Stomach (tissue), 19 donors: ENCODE results near the gene ZBTB44. TPM values are rescaled to one million over a fixed set of nuclear protein-coding genes. Genes with fewer than 3 reads are reported as not detected.
A peak's percentile ranks its signal among the peaks of the same experiment; 100 is the strongest.

Source experiments
- DNase-seq, 2 donors: peaks; one replicate each; pipeline versions ENCODE4 v3.0.0 to v3.0.0-alpha.2; 2013 to 2019
- H3K27ac ChIP-seq, 5 donors: fragments of 200-600 bp in 4 of 5; sonication (generic) in 4 of 5; one replicate each; pipeline ENCODE4 v1.5.1; 2013 to 2019; ENCODE audit warnings: mild to moderate bottlenecking in 1 of 5, moderate library complexity in 1 of 5
- H3K27me3 ChIP-seq, 3 donors: fragments of 200-600 bp; sonication (generic); one replicate each; pipeline ENCODE4 v1.5.1; 2017 to 2019; ENCODE audit warnings: mixed run types in 1 of 3
- H3K36me3 ChIP-seq, 4 donors: fragments of 200-600 bp; sonication (generic); 1 replicate in 3 of 4; 2 replicates in 1 of 4; pipeline ENCODE4 v1.5.1; 2016 to 2019
- H3K4me1 ChIP-seq, 4 donors: fragments of 200-600 bp; sonication (generic); one replicate each; pipeline ENCODE4 v1.5.1; 2016 to 2019
- H3K4me3 ChIP-seq, 4 donors: fragments of 200-600 bp; sonication (generic) in 3 of 4; one replicate each; pipeline ENCODE4 v1.5.1; 2016 to 2019; ENCODE audit warnings: mild to moderate bottlenecking in 1 of 4
- H3K9me3 ChIP-seq, 4 donors: fragments of 200-600 bp; sonication (generic); one replicate each; pipeline ENCODE4 v1.5.1; 2016 to 2019
- CTCF ChIP-seq, 7 experiments: fragments of 450-650 bp in 4 of 7; fragments of 200-600 bp in 3 of 7; sonication (generic) in 3 of 7; IDR thresholded peaks; one replicate each; pipeline ENCODE4 v1.5.1; 2016 to 2019; ENCODE audit warnings: antibody characterized with exemption in 7 of 7, control low read depth in 2 of 7, mild to moderate bottlenecking in 1 of 7
- EP300 ChIP-seq: sonication (generic); formaldehyde crosslinking; IDR thresholded peaks from one replicate; pipeline ENCODE4 v1.6.1; 2017; ENCODE audit warnings: antibody characterized with exemption
- POLR2A ChIP-seq, 4 donors: fragments of 450-650 bp; IDR thresholded peaks; one replicate each; pipeline ENCODE4 v1.6.1; 2016; ENCODE audit warnings: antibody characterized with exemption in 4 of 4, control low read depth in 2 of 4, mild to moderate bottlenecking in 1 of 4, moderate library complexity in 1 of 4
- POLR2AphosphoS5 ChIP-seq, 3 donors: sonication (generic); formaldehyde crosslinking; IDR thresholded peaks; one replicate each; pipeline ENCODE4 v1.6.1; 2016; ENCODE audit warnings: antibody characterized with exemption in 3 of 3
- WGBS, 5 donors: extraction: QIAGEN DNeasy Blood & Tissue Kit in 3 of 5; methylation state at CpG; one replicate each; pipeline versions ENCODE4 v1.1.5 to v1.1.7; 2013 to 2018; 5-methylcytosine and 5-hydroxymethylcytosine counted together
- intact Hi-C: fragments of 100-400 bp; cut with DNase I; formaldehyde crosslinking; loops from one replicate; pipeline ENCODE4 v1.15.1; 2023; ENCODE audit warnings: low total_unique reads
- long read RNA-seq, 10 donors: transcript quantifications; one replicate each; lab custom pipeline, GENCODE V29; 2026
- polyA plus RNA-seq, 3 donors: library from polyadenylated mRNA; stranded (reverse); fragments of 200-250 nt; gene quantifications; one replicate each; pipeline ENCODE4 v1.2.3, GENCODE V29; 2013
- total RNA-seq, 5 donors: library from RNA; depleted of rRNA; stranded (reverse); fragments of >200 nt; gene quantifications; one replicate each; pipeline versions ENCODE4 v1.1.0 to v1.2.3, GENCODE V29; 2014 to 2016
- donor health status: healthy with polysubstance abuse.
- donor health status: Bipolar disorder and iron deficiency.
- donor health status: healthy.

ZBTB44 gene
- total RNA-seq (100 to 1,000 TPM in 1 of 5 donors, 10 to 100 TPM in 4; 24.6 to 123 (median 72.8) TPM), polyA plus RNA-seq (10 to 100 TPM in 2 of 3 donors, 1 to 10 TPM in 1; 8.4 to 13.6 (median 10.9) TPM)
- long read RNA-seq, donor 1: 0 reads
- long read RNA-seq, donor 2, full-length matches to known transcripts: 1 of 1 reads
- long read RNA-seq, donor 2, partial matches to known transcripts: 0 of 1 reads
- long read RNA-seq, donor 2, other reads (novel, unspliced or antisense): 0 of 1 reads
- long read RNA-seq, donor 3: 0 reads
- long read RNA-seq, donor 4, partial matches to known transcripts: 0 of 1 reads
- long read RNA-seq, donor 4, other reads (novel, unspliced or antisense): 0 of 1 reads
- long read RNA-seq, donor 5, full-length matches to known transcripts: 1 of 6 reads
- long read RNA-seq, donor 5, partial matches to known transcripts: 5 of 6 reads
- long read RNA-seq, donor 5, other reads (novel, unspliced or antisense): 0 of 6 reads
- long read RNA-seq, donor 6, full-length matches to known transcripts: 5 of 5 reads
- long read RNA-seq, donor 6, partial matches to known transcripts: 0 of 5 reads
- long read RNA-seq, donor 6, other reads (novel, unspliced or antisense): 0 of 5 reads
- long read RNA-seq, donor 7, full-length matches to known transcripts: 3 of 3 reads
- long read RNA-seq, donor 7, partial matches to known transcripts: 0 of 3 reads
- long read RNA-seq, donor 7, other reads (novel, unspliced or antisense): 0 of 3 reads
- long read RNA-seq, donor 8, partial matches to known transcripts: 0 of 1 reads
- long read RNA-seq, donor 8, other reads (novel, unspliced or antisense): 0 of 1 reads
- long read RNA-seq, donor 9: 0 reads
- long read RNA-seq, donor 10: 0 reads

- intact Hi-C loops: no loop called here
- peak; percentile 93 to 97 for DNase-seq
- Histone ChIP-seq H3K9me3 (no peaks in the 10 kb centered on the region), H3K4me3 (peak within 1 kb of the TSS; percentile 70 to 86 (median 76)), H3K27me3 (no peaks in the 10 kb centered on the region), H3K27ac (peak within 1 kb of the TSS; percentile 94 to 99 (median 97)), H3K36me3 (no peaks in the 10 kb centered on the region), H3K4me1 (peaks cover 11 to 45% (median 31%) of the 10 kb centered on the region in 4 donors)
- WGBS, 5 donors: 1 to 4% (median 3%) methylated on average over 8 to 42 of the region's 42 CpGs
- peak; percentile 61 to 76 (median 69) for TF ChIP-seq POLR2AphosphoS5 (IDR thresholded peaks at IDR 0.05)
- no peak for TF ChIP-seq POLR2A (IDR thresholded peaks at IDR 0.05)
Measured at GRCh38 chr11:130314750-130315285, at the start of gene ZBTB44. ZBTB44 (minus strand) TSS chr11:130314917; CDS start chr11:130261873, 53,044 bp downstream.

GRCh38 chr11:130359419-130359818 is 44.7 kb upstream of the ZBTB44 start:
- no peak for DNase-seq
- Histone ChIP-seq H3K27me3 (no peaks in the 10 kb centered on the region), H3K9me3 (peaks cover 0 to 33% (median 19%) of the 10 kb centered on the region in 4 donors), H3K36me3 (no peaks in the 10 kb centered on the region), H3K4me3 (no peak overlapping the region), H3K27ac (no peak overlapping the region), H3K4me1 (no peaks in the 10 kb centered on the region)
- intact Hi-C loops: no loop called here
- TF ChIP-seq POLR2AphosphoS5 (IDR thresholded peaks at IDR 0.05) (no peak), EP300 (no peak), CTCF (IDR thresholded peaks at IDR 0.05) (no peak)

GRCh38 chr11:130358398-130358797 is 43.7 kb upstream of the ZBTB44 start:
- Histone ChIP-seq H3K4me1 (no peaks in the 10 kb centered on the region), H3K27ac (no peak overlapping the region), H3K36me3 (no peaks in the 10 kb centered on the region), H3K9me3 (peaks cover 0 to 33% (median 19%) of the 10 kb centered on the region in 4 donors), H3K4me3 (no peak overlapping the region), H3K27me3 (no peaks in the 10 kb centered on the region)
- TF ChIP-seq POLR2A (IDR thresholded peaks at IDR 0.05): no peak
- TF ChIP-seq CTCF (IDR thresholded peaks at IDR 0.05): no peak
- TF ChIP-seq POLR2AphosphoS5 (IDR thresholded peaks at IDR 0.05): no peak
- no peak for TF ChIP-seq EP300
- intact Hi-C loops: no loop called here
- DNase-seq: no peak

GRCh38 chr11:130347261-130347660 is 32.5 kb upstream of the ZBTB44 start:
- no peaks in the 10 kb centered on the region for H3K36me3 ChIP-seq
- no peak overlapping the region for H3K27ac ChIP-seq
- no peaks in the 10 kb centered on the region for H3K27me3 ChIP-seq
- TF ChIP-seq POLR2A (IDR thresholded peaks at IDR 0.05) (no peak), CTCF (IDR thresholded peaks at IDR 0.05) (no peak), POLR2AphosphoS5 (IDR thresholded peaks at IDR 0.05) (no peak), EP300 (no peak)
- WGBS, 5 donors: 57 to 78% (median 67%) methylated on average over 1 of the region's 1 CpG
- no peak overlapping the region for H3K4me3 ChIP-seq
- no peaks in the 10 kb centered on the region for H3K9me3 ChIP-seq
- no peak for DNase-seq
- no peaks in the 10 kb centered on the region for H3K4me1 ChIP-seq
- intact Hi-C loops: no loop called here
